ENCODE results near the gene HIPK3. TPM values are rescaled to one million over a fixed set of nuclear protein-coding genes. Genes with fewer than 3 reads are reported as not detected.

Gene HIPK3
- total and polyA plus RNA-seq, 2 experiments from 2014 or later = 5.5 to 29.8 TPM

- no peak for TF ChIP-seq ZNF462 (CRISPR knock-in tag; IDR thresholded peaks at IDR 0.05)
- TF ChIP-seq ETS1 (IDR thresholded peaks at IDR 0.05) = no peak
- TF ChIP-seq STAT1 (IDR thresholded peaks at IDR 0.05; ENCODE audit: unreplicated experiment) = no peak
These were observed 68.3 kb downstream of the HIPK3 start (continued) for GRCh38 chr11:33325451-33325850.

GRCh38 chr11:33329705-33330329, 72.6 kb downstream of the HIPK3 start:
- Mint-ChIP-seq H3K4me1 (peaks cover 2% of the 10 kb centered on the region; the same call in 2 of the 3 replicates), H3K9me3 (no peaks in the 10 kb centered on the region), H3K27me3 (ENCODE audit: insufficient read depth, low read depth, poor library complexity) (no peaks in the 10 kb centered on the region), H3K36me3 (ENCODE audit: low read depth) (no peaks in the 10 kb centered on the region), H3K4me3 (no peak overlapping the region), H3K27ac (no peak overlapping the region)
- Histone ChIP-seq H3K36me3 (ENCODE audit: insufficient read depth) (no peaks in the 10 kb centered on the region), H2AFZ (no peak overlapping the region), H3K27me3 (ENCODE audit: insufficient read depth) (no peaks in the 10 kb centered on the region), H4K20me1 (replicated peaks; ENCODE audit: insufficient read depth) (no peaks in the 10 kb centered on the region), H3K4me1 (ENCODE audit: insufficient read depth) (no peaks in the 10 kb centered on the region), H3K9me2 (ENCODE audit: insufficient read depth) (no peaks in the 10 kb centered on the region), H3K79me2 (replicated peaks; ENCODE audit: insufficient read depth) (peaks cover 10% of the 10 kb centered on the region; the same call in 1 of the 2 replicates), H3F3A (replicated peaks; ENCODE audit: low read depth) (no peaks in the 10 kb centered on the region), H3K27ac (ENCODE audit: low read depth) (no peak overlapping the region), H3K4me2 (no peak overlapping the region), H3K4me3 (no peak overlapping the region)
- ATAC-seq (peak; percentile 86), DNase-seq (ENCODE audit: low spot score) (peak; percentile 73)
- TF ChIP-seq ZNF331 (CRISPR knock-in tag; IDR thresholded peaks at IDR 0.05; ENCODE audit: low read depth) = no peak
- peak; percentile 82 to 83 for TF ChIP-seq CTCF (conservative IDR thresholded peaks at IDR 0.05; ENCODE audit: low read depth in 2 of 2)
